Measurements from ENCODE around the gene PSMA1.
A peak's percentile ranks its signal among the peaks of the same experiment; 100 is the strongest.

DNA sequence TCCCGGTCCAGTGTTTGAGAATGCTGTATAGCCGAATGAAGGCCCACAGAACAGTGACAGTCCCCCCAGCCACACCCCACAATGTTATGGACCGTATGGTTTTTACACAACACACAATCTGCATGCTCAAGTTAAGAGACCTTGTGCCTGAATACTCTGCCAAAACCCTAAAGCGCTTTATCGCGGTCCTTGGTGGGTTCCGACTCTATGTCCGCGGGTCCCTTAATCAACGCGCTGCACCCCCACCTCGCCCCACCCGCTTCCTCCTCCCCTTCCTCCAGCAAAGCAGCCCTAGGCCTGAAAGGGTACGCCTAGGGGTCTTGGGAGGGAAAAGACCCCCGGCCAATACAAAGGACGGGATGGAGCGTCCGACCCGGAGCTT lies 21.0 kb downstream of the PSMA1 start:
- no peak for TF ChIP-seq ZNF776 (tag by site-specific recombination; IDR thresholded peaks at IDR 0.05; ENCODE audit: borderline replicate concordance)
- TF ChIP-seq, protein P1, sequence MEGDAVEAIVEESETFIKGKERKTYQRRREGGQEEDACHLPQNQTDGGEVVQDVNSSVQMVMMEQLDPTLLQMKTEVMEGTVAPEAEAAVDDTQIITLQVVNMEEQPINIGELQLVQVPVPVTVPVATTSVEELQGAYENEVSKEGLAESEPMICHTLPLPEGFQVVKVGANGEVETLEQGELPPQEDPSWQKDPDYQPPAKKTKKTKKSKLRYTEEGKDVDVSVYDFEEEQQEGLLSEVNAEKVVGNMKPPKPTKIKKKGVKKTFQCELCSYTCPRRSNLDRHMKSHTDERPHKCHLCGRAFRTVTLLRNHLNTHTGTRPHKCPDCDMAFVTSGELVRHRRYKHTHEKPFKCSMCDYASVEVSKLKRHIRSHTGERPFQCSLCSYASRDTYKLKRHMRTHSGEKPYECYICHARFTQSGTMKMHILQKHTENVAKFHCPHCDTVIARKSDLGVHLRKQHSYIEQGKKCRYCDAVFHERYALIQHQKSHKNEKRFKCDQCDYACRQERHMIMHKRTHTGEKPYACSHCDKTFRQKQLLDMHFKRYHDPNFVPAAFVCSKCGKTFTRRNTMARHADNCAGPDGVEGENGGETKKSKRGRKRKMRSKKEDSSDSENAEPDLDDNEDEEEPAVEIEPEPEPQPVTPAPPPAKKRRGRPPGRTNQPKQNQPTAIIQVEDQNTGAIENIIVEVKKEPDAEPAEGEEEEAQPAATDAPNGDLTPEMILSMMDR (tag by site-specific recombination; IDR thresholded peaks at IDR 0.05), result no peak
- TF ChIP-seq ZNF48 (tag by site-specific recombination; IDR thresholded peaks at IDR 0.05), result no peak
- no peak for TF ChIP-seq ZNF670 (tag by site-specific recombination; IDR thresholded peaks at IDR 0.05; ENCODE audit: low read depth)
- no peak for TF ChIP-seq ZNF280C (tag by site-specific recombination; IDR thresholded peaks at IDR 0.05)
- no peak for TF ChIP-seq SP2 (tag by site-specific recombination; IDR thresholded peaks at IDR 0.05)
- TF ChIP-seq ZSCAN18 (tag by site-specific recombination; IDR thresholded peaks at IDR 0.05), result no peak
- TF ChIP-seq, protein P2, sequence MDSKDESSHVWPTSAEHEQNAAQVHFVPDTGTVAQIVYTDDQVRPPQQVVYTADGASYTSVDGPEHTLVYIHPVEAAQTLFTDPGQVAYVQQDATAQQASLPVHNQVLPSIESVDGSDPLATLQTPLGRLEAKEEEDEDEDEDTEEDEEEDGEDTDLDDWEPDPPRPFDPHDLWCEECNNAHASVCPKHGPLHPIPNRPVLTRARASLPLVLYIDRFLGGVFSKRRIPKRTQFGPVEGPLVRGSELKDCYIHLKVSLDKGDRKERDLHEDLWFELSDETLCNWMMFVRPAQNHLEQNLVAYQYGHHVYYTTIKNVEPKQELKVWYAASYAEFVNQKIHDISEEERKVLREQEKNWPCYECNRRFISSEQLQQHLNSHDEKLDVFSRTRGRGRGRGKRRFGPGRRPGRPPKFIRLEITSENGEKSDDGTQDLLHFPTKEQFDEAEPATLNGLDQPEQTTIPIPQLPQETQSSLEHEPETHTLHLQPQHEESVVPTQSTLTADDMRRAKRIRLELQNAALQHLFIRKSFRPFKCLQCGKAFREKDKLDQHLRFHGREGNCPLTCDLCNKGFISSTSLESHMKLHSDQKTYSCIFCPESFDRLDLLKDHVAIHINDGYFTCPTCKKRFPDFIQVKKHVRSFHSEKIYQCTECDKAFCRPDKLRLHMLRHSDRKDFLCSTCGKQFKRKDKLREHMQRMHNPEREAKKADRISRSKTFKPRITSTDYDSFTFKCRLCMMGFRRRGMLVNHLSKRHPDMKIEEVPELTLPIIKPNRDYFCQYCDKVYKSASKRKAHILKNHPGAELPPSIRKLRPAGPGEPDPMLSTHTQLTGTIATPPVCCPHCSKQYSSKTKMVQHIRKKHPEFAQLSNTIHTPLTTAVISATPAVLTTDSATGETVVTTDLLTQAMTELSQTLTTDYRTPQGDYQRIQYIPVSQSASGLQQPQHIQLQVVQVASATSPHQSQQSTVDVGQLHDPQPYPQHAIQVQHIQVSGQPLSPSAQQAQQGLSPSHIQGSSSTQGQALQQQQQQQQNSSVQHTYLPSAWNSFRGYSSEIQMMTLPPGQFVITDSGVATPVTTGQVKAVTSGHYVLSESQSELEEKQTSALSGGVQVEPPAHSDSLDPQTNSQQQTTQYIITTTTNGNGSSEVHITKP (tag by site-specific recombination; IDR thresholded peaks at IDR 0.05), result 0 out of 2 replicates have a peak, but pooled peaks have one; percentile 8
- TF ChIP-seq ZNF791 (tag by site-specific recombination; IDR thresholded peaks at IDR 0.05), result no peak
- no peak for TF ChIP-seq KLF16 (tag by site-specific recombination; IDR thresholded peaks at IDR 0.05)
- TF ChIP-seq ZNF768 (tag by site-specific recombination; IDR thresholded peaks at IDR 0.05), result no peak
- TF ChIP-seq, protein P3, sequence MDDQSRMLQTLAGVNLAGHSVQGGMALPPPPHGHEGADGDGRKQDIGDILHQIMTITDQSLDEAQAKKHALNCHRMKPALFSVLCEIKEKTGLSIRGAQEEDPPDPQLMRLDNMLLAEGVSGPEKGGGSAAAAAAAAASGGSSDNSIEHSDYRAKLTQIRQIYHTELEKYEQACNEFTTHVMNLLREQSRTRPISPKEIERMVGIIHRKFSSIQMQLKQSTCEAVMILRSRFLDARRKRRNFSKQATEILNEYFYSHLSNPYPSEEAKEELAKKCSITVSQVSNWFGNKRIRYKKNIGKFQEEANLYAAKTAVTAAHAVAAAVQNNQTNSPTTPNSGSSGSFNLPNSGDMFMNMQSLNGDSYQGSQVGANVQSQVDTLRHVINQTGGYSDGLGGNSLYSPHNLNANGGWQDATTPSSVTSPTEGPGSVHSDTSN (CRISPR knock-in tag; IDR thresholded peaks at IDR 0.05), result no peak
